ENCODE measurements around the gene EFHC1.

EFHC1 gene

DNA sequence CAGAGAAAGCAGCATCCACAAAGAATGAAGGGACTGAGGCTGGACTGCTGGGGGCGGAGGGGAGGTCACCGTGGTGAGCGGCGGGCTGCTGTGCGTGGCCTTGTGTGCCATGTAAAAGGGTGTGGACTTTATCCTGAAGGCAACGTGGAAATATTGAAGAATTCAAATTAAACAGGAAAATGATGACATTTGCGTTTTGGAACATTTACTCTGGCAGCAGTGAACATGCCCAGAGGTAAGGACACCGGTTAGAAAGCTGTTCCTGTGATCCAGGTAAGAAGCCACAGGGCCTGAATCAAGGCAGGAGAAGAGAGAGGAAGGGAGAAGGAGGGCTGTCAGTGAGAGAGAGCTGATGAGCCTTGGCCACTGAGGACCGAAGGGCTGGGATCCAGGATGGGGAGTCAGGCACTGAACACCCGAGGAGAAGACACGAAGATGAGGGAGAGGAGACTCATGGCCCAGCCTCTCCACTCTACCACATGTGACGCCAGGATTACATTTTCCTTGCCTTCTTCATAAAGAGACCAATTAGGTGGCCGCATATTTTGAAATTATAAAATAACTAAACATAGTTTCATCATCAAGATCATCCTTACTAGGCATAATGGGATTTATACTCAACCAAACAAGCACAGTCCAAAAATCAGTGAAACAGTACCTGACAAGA lies 98.3 kb downstream of the EFHC1 start:
- no peak for DNase-seq (ENCODE audit: low spot score)

DNA sequence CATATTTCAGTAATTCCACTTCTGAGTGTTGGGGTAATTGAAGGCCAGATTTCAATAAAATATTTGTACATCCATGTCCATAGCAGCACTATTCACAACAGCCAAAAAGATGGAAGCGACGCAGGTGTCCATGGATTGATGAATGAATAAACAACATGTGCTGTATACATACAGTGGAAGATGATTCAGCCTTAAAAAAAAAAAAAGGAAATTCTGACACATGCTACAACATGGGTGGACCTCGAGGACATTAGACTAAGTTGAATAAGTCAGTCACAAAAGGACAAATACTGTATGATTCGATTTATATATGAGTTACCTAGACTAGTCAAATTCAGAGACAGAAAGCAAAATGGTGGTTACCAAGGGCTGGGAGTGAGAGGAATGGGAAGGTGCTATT lies 99.5 kb downstream of the EFHC1 start:
- no peak for DNase-seq (ENCODE audit: low spot score)

DNA sequence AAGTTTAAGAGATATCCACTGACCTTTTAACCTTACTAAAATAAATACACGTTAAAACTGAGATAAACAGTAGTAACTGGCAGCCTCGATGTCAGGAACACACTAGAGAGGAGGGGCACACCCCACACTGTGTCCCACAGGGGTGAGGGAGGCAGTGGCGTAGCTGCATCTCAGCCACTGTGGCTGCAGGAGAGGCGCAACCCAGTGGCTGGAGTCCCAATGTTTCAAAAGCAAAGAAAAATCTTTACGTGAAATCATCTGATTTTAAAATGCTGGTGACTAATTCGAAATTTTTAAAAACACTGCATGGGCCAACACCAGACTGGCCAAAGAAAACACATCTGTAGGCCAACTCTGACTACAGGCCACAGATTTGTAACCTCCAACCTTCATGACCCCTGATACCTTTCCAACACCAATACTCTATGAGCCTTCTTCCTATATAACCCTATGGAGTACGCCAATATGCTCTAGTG lies 102.0 kb downstream of the EFHC1 start:
- DNase-seq (ENCODE audit: low spot score), result no peak

DNA sequence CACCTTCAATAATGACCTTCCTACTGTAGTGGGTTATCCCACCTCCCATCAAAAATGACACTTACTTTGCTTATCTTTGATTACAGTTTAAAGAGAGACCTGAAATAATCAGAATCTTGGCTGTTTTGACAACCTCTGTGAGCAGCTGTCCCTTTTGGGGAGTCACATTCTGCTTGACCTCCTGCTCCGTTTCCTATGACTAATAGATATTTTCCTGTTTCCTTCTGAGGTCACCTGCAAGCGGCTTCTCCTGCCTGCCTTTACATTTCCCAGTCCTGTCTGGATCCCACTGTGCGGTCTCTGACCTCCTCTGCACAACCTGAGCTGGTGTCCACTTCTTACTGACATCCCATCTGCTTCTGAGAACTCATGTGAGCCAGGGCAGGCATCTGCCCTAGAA lies 102.5 kb downstream of the EFHC1 start:
- DNase-seq (ENCODE audit: low spot score), result no peak

DNA sequence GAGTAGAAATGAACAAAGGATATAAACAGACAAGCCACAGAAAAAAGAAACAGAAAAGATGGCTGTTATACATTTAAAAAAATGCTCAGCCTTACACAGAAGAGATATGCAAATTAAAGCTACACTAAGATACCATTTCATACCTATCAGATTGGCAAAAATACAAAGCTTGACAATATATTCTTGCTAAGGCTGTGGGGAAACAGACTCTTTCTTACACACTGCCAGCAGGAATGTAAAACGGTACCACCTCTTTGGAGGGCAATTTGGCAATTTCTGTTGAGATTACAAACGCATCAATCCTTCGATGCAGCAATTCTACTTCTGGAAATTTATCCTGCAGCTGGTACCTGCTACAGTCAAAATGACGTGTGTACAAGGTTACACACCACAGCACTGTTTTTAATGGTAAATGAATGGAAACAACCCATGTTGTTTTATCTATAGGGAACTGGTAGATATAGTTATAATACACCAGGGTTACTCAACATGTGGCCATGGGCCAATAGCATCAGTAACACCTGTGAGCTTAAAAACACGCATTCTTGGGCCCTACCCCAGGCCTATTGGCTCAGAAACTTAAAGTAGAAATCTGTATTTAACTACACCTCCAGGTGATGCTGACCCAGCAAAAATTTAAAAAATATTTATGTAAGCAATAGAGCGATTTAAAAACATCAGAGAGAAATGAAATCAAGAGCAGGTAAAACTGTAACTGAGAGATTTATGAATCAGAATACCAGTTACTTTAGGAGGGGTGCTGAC lies 103.4 kb downstream of the EFHC1 start:
- no peak for DNase-seq (ENCODE audit: low spot score)

DNA sequence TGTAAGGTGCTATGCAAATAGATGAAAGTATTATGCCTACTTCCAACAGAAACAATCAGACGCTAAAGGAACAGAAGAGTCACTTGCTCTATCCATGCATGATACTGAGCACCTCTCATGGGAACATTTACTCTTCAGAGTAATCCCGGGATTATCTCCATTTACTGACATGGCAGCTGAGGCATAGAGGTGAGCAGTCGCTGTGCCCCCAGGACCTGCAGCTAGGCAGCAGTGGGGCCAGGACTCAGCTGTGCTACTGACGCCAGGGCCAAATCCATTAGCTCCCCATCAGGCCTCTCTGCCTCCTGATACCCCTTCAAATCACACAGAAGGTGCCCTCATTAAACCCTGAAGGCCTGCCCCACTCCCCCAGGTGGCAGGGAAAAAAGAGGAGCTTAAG lies 104.8 kb downstream of the EFHC1 start:
- DNase-seq (ENCODE audit: low spot score), result no peak

DNA sequence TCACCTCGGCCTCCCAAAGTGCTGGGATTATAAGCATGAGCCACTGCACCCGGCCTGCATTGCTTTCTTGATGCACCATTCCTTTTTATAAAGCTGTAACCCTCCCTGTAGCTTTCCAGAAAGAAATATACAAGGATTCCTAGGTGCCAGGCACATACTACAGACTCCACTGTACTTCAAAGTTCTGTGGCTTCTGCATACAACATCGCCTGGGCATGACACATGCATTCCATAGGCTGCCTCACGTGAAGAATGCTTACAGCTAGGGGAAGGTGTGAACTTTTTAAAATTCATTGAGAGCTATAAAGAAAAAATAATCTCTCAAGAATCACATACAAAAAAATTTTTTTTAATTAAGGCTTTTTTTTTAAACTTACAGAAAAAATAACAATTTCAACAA lies 106.5 kb downstream of the EFHC1 start:
- no peak for DNase-seq (ENCODE audit: low spot score)

DNA sequence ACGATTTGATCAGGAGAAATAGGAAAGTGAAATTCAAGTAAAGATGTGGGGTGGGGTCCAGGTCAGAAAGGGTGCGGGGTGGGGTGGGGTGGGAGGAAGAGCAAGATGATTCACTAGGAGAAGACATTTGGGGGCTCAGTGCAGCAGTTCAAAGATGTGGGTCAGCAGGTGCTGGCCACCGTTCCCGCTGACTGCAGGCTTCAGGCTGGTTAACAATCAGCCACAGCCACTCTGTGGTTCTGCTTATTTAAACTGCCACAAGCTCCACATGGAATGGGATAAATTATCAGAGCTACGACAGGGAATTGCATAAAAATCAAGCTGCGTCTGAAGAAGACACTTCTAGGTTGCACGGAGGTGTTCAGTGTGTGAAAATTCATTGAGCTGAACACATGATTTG lies 107.3 kb downstream of the EFHC1 start:
- DNase-seq (ENCODE audit: low spot score), result no peak

DNA sequence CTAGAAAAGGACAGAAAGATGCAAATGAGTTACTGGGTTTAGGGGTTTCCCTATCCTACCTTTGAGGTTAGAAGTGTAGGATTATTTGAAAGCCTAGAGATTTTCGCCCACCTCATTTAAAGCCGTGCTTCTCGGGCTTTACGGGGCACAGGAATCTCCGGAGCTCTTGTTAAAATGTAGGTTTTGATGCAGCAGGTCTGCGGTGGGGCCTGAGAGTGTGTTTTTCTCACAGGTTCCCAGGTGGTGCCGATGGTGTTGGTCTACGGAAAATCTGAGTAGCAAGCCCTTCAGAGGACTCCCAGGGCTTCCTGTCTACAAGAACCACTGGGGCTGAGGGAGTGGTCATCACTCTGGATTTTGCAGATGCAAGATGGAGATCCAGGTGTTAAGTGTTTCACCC lies 109.2 kb downstream of the EFHC1 start:
- DNase-seq (ENCODE audit: low spot score), result no peak

DNA sequence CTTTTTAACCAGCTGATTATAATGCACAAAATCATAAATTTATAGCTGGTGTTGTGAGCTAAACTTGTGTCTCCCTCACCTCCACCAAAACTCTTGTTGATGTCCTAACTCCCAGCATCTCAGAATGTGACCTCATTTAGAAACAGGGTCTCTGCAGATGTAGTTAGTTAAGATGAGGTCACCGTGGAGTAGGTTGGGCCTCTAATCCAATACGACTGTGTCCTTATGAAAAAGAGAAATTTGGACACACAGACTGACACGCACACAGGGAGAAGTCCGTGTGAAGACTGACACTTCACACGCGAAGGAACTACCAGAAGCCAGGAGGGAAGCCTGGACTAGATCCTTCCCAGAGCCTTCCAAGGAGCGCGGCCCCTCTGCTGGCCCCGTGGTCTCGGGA lies 110.2 kb downstream of the EFHC1 start:
- DNase-seq (ENCODE audit: low spot score), result no peak

DNA sequence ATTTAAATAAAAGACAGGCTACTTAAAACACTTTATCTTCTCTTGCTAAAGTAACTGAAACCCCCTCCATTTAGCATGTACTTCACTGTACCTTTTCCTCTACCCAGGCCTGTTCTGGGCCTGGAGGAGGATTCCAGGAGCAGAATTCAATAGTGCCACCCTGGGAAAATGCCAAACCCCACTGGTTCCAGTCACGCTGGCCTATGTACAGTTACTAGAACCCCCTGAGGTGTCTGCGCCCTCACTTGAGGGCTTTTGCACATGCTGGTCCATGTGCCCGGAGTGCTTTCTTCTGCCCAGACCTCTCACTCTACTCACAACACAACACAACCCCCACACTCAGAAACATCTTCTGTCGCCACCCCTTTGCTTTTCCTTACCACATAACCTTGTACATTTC lies 111.3 kb downstream of the EFHC1 start:
- no peak for DNase-seq (ENCODE audit: low spot score)

DNA sequence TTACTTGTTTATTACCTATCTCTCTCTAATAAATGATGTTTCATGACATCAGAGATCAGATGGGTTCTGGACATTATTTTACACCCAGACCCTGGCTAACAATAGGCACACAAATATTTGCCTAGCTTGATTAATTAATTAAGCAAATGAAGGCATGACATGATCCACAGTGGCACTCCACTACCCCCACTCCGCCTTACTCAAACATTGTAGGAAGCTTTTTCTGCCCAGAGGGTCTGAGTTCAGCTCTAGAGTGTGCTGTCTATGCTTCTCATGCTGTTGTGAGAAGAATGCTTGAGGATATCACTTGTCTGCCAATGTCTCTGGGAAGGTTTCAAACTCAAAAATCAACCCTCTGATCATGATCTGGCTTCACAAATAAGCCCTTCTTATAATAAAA lies 111.7 kb downstream of the EFHC1 start:
- DNase-seq (ENCODE audit: low spot score), result no peak

DNA sequence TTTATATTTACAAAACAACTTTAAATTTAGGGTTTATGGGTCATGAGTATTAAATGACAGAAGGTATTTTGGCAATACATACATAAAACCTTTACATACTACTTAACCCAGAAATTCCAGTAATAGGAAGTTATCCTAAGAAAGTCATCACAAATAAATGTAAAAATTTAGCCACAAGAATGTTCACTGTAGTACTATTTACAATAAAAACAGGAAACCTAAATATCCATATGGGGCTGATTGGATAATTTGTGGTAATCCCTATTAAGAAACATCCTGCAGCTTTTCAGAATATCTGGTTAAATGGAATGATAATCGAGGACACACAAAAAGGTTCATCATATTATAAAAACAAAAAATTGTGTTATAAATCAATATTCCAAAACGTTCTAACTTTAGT lies 112.3 kb downstream of the EFHC1 start:
- no peak for DNase-seq (ENCODE audit: low spot score)

DNA sequence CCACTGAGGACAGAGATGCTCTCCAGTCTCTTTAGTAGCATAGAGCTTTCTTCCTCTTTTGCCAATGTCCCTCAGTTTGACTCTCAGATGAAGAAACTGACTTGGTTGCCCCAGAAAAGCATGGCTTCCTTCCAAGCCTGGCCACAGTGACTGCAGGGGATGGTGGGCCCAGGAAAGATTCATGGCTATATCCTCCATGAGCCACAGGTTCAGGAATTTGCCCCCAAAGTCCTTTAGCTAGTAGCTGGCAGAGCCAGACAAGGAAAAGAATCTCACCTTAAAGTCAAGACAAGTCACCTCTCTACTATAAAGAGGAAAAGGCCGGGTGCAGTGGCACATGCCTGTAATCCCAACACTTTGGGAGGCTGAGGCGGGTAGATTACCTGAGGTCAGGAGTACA lies 113.3 kb downstream of the EFHC1 start:
- no peak for DNase-seq (ENCODE audit: low spot score)

DNA sequence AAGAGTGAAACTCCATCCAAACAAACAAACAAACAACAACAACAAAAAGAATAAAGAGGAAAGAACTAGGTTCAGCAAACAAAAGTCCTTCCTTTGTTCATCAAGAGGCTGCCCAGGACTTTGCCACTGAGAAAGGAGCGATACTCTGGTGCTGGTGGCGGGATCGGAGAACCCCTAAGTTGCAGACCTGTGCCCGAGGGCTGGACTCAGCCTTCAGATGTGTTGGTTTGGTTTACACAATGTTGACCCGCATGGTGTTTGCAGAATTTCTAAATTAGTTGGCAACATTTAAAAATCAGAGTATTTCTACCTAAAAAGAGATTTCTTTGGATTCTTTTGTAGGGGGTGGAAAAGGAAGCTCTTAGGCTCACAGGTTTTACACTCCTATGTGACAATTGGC lies 114.2 kb downstream of the EFHC1 start:
- no peak for DNase-seq (ENCODE audit: low spot score)

DNA sequence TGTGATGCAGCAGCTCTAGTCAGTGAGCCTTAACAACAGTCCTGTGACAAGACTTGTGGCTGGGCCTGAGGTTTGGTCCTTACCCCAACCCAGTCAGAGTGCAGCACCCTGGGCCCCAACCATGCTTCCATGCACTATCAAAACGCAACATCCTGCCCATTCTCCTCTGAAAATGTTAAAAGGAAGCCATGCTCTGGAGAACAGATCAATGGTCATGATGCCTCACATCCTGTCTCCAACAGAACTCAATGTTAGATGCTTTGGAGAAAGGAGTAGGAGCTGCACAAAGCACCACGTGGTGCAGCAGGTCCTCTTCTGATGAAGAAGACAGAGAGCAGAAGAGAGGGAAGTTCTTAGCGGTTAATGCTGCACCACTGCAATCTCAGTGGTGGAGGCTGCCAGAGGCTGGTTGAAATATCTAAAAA lies 114.8 kb downstream of the EFHC1 start:
- no peak for DNase-seq (ENCODE audit: low spot score)

DNA sequence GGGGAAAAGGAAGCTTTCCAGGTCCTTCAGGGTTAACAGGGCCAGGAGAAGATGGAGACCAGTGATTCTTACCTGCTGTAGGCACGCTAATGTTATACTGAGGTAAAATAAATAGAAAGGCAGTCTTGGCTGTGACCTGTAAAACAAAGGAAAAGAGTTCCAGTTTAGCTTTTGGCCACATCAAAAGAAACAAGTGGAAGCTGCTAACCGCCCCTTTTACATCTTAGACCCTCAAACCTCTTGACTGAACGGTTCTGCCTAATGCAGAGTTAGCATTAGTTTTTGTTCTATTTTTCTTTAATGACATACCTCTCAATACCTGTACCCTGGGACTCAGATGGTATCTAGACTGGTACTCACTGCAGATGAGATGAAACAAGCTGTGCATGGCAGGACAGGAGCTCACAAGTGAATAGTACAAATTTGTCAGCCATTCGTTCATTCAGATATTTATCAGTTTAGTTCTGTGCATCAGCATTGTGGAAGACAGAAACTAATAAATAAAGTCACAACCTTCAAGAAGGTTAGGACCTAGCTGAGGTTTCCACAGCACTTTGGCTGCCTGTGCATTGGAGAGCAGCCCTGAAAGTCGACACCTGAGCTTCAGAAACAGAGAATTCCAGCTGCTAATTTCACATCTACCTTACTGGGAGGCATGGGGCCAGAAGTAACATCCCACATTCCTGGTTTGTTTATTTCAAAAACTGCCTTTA lies 115.7 kb downstream of the EFHC1 start:
- no peak for DNase-seq (ENCODE audit: low spot score)

DNA sequence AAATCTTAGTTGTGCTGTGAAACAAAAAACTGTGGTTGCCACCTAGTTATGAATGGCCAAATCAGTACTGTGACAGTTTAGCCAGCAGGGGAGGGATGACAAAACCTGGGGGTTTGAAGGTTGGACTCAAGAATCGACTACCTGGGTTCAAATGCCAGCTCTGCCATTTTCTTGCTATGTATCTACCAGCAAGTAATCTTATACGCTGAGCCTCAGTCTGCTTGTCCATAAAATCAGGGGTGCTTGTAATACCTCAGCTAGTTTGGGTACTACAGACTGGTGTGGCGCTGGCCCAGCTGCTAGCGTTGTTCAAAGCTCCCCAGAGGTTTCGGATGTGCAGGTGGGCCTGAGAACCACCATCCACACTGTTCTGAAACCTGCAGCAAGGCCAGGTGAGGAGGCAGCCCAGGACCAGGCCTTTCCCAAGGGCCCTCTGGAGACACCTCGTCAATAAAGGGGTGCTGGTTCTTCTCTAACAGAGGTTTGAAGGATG lies 116.3 kb downstream of the EFHC1 start:
- DNase-seq (ENCODE audit: low spot score), result no peak

DNA sequence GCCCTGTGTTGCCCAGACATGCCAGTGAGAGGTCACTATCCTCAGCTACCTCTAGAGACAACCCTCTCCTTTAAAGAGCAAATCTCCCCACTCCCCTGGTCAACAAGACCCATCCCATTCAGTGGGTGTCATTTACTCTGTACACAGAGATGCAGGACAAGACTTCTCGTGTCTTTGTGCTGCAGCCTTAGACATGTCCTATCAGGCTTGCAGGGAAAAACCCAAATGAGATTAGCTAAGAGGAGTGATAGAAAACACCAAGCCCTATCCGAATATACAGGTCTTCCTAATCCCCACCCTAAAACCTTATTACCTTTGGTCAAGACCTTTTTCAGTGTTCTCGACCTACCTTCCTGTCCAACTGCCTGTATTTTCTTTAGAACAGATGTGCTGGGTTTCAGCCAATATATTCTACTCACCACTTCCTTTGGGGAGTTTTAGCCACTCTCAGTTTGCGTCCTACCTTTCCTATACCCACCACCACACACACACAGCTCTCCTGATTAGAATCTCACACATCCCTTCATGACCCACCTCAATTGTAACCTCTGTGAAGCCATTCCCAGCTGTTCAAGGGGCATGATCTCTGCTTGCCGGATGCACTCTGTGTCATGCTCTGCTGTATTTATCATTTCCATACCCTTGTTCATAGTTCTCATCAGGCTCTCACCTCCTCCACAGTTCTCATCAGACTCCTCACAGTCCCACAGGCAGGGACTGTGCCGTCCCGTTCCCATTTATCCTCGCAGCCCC lies 117.0 kb downstream of the EFHC1 start:
- no peak for DNase-seq (ENCODE audit: low spot score)

DNA sequence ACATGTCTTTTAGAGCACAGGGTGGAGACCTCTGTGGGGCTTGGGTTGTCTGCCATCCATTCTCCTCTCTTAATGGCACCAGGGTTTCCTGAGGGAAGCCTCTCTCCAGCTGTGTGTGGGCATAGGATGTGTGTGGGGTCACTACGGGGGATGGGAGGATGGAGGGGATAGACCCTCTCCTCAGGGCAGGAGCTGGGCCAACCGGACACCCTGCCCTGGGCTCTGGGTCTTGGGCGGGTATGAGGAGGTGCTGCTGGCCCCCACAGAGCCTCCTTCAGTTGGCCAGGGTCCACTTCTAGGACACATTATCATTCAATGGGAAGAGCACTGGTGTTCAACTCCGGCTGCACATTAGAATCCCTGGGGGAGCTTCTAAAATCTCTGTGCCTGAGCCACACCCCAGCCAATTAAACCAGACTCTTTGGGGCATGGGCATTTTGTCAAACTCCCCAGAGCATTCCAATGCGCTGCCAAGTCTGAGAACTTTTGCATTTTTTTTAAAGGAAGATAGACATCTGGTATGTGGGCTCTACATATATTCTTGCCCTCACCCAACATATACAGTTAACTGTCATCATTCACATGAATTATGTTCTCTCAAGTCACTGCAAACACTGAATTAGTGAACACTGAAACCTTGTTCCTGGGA lies 118.2 kb downstream of the EFHC1 start:
- DNase-seq (ENCODE audit: low spot score), result no peak

DNA sequence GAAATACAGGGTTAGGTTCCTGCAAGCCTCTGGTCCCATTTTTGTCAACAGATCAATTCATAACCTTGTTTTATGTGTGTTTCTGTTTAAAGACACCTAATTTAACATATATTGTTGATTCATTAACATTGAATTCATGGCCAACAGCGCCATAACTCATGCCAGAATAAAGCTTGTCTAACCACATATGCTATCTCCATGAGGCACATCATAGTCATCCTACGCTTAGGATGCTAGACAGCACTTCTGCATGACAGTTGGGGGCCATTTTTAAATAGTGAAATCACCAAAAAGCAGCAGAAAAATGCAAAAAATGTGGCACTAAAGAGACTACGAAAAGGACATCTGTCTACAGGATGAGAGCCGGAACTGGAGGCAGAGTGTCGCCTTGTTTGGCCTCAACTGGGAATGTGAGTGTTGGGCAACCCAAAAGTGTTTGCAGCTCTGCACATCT lies 118.8 kb downstream of the EFHC1 start:
- DNase-seq (ENCODE audit: low spot score), result no peak

DNA sequence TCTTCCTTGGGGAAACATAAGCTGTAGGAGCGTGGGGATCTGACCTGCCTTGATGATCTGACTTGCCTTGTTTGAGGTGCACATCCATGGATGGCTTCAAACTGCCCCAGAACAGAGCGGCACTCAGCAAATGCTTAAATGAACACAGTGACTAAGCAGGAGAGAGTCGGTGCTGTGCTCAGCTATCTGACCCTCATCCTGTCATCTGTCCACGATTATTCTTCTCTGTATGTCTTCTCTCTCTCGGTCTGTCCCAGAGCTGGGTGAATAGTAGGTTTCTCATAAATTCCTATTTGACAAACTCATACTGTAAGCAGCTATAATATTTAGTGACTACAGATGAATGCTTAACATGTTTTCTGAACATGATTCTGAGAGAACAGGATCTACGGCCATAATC lies 119.5 kb downstream of the EFHC1 start:
- DNase-seq (ENCODE audit: low spot score), result no peak
